H1 (cell line): ENCODE data around the gene OBP2B. TPM values are rescaled to one million over a fixed set of nuclear protein-coding genes. Genes with fewer than 3 reads are reported as not detected.

Experiments
- CTCF ChIA-PET: fragments of 300-600 bp; sonication (Branson Sonifier 250); formaldehyde crosslinking; loops from one replicate; lab custom pipeline; 2021; ENCODE audit not compliant: partially characterized antibody; lab: Charles Lee
- POLR2A ChIA-PET: fragments of 300-600 bp; sonication (Branson Sonifier 250); formaldehyde crosslinking; loops from one replicate; lab custom pipeline; 2021; ENCODE audit warnings: inconsistent platforms; ENCODE audit not compliant: partially characterized antibody; lab: Charles Lee
- DNase-seq, 2 experiments: peaks; one replicate each; pipeline versions ENCODE4 v3.0.0 to v3.0.0-alpha.2; 2010 to 2022; ENCODE audit warnings: low spot score in 2 of 2, low read depth in 1 of 2, mixed read lengths in 1 of 2
- FAIRE-seq: peaks from 2 replicates; lab custom pipeline; 2011; peaks lifted over from hg19 to GRCh38; lab: Jason Lieb, UNC
- H2AFZ ChIP-seq: 2 replicates; pipeline ENCODE4 v1.8.1; 2012; ENCODE audit warnings: low read length, inconsistent platforms
- H2AK5ac ChIP-seq: 2 replicates; pipeline ENCODE4 v1.6.1; 2013; ENCODE audit warnings: low read depth, low read length
- H2BK120ac ChIP-seq: replicated peaks from 2 replicates; pipeline ENCODE3; 2013; ENCODE audit warnings: low read depth, low read length, inconsistent platforms
- H2BK12ac ChIP-seq: 2 replicates; pipeline ENCODE4 v1.6.1; 2013; ENCODE audit warnings: low read depth, low read length
- H2BK15ac ChIP-seq: 2 replicates; pipeline ENCODE4 v1.6.1; 2013; ENCODE audit warnings: low read length
- H2BK20ac ChIP-seq: 2 replicates; pipeline ENCODE4 v1.6.1; 2013; ENCODE audit warnings: low read length
- H2BK5ac ChIP-seq: 2 replicates; pipeline ENCODE4 v1.6.1; 2013; ENCODE audit warnings: low read depth, low read length
- H3K14ac ChIP-seq: 2 replicates; pipeline ENCODE4 v1.6.1; 2013; ENCODE audit warnings: inconsistent platforms; ENCODE audit not compliant: insufficient read length
- H3K18ac ChIP-seq: 2 replicates; pipeline ENCODE4 v1.6.1; 2013; ENCODE audit warnings: low read length; ENCODE audit errors: extremely low read depth
- H3K23ac ChIP-seq: 2 replicates; pipeline ENCODE4 v1.6.1; 2013; ENCODE audit warnings: inconsistent platforms; ENCODE audit not compliant: insufficient read length
- H3K23me2 ChIP-seq: 2 replicates; pipeline ENCODE4 v1.6.1; 2013; ENCODE audit warnings: low read depth, low read length
- H3K27ac ChIP-seq: 2 replicates; pipeline ENCODE4 v1.6.1; 2011; ENCODE audit warnings: low read depth, low read length, inconsistent platforms
- H3K27me3 ChIP-seq, 4 experiments: replicated peaks in 1 of 4; 1 replicate in 1 of 4; 2 replicates in 3 of 4; pipeline versions ENCODE4 v1.6.1 to v1.8.1; 2011 to 2013; ENCODE audit warnings: low read length in 3 of 4, mild to moderate bottlenecking in 3 of 4, inconsistent platforms in 2 of 4, mixed read lengths in 2 of 4, moderate library complexity in 1 of 4; ENCODE audit not compliant: control insufficient read depth in 3 of 4, insufficient read depth in 3 of 4; ENCODE audit errors: extremely low read depth in 1 of 4
- H3K36me3 ChIP-seq, 4 experiments: 2 replicates each; pipeline versions ENCODE4 v1.6.1 to v1.8.1; 2011 to 2013; ENCODE audit warnings: mild to moderate bottlenecking in 4 of 4, low read length in 3 of 4, moderate library complexity in 2 of 4, control low read depth in 1 of 4, inconsistent platforms in 1 of 4; ENCODE audit not compliant: insufficient read depth in 4 of 4, control insufficient read depth in 2 of 4
- H3K4ac ChIP-seq: replicated peaks from 2 replicates; pipeline ENCODE3; 2013; ENCODE audit warnings: low read length, low read depth, mixed read lengths, inconsistent platforms; ENCODE audit not compliant: insufficient read length
- H3K4me1 ChIP-seq, 4 experiments: replicated peaks in 1 of 4; 1 replicate in 1 of 4; 2 replicates in 3 of 4; pipeline versions ENCODE4 v1.6.1 to v1.8.1; 2011 to 2013; ENCODE audit warnings: low read length in 3 of 4, inconsistent platforms in 2 of 4, mixed read lengths in 1 of 4; ENCODE audit not compliant: insufficient read depth in 4 of 4, control insufficient read depth in 3 of 4
- H3K4me2 ChIP-seq, 2 experiments: 2 replicates each; pipeline versions ENCODE4 v1.6.1 to v1.8.1; 2011 to 2013; ENCODE audit warnings: low read depth in 2 of 2, low read length in 2 of 2, control low read depth in 1 of 2, inconsistent platforms in 1 of 2, mild to moderate bottlenecking in 1 of 2; ENCODE audit not compliant: insufficient read depth in 1 of 2
- H3K4me3 ChIP-seq, 4 experiments: fragments of 200-600, 300-600 bp in 1 of 4; sonication (generic), shearing (Covaris generic), sonication (Bioruptor Twin) in 1 of 4; 2 replicates each; pipeline versions ENCODE4 v1.5.1 to v1.8.1; 2011 to 2016; ENCODE audit warnings: low read length in 4 of 4, low read depth in 3 of 4, control low read depth in 2 of 4, inconsistent platforms in 2 of 4, mild to moderate bottlenecking in 2 of 4, mixed read lengths in 1 of 4, moderate library complexity in 1 of 4; ENCODE audit not compliant: insufficient read depth in 2 of 4; ENCODE audit errors: extremely low read depth in 1 of 4
- H3K56ac ChIP-seq: replicated peaks from 2 replicates; pipeline ENCODE3; 2013; ENCODE audit warnings: low read depth, mild to moderate bottlenecking, mixed read lengths, low read length, inconsistent platforms; ENCODE audit not compliant: insufficient read length
- H3K79me1 ChIP-seq: 2 replicates; pipeline ENCODE4 v1.6.1; 2013; ENCODE audit warnings: low read depth, low read length, control low read depth
- H3K79me2 ChIP-seq, 2 experiments: 2 replicates each; pipeline versions ENCODE4 v1.6.1 to v1.8.1; 2012 to 2013; ENCODE audit warnings: low read length in 2 of 2, mild to moderate bottlenecking in 2 of 2, inconsistent platforms in 1 of 2; ENCODE audit not compliant: insufficient read depth in 2 of 2, control insufficient read depth in 1 of 2
- H3K9ac ChIP-seq, 4 experiments: replicated peaks in 1 of 4; 1 replicate in 1 of 4; 2 replicates in 3 of 4; pipeline versions ENCODE4 v1.6.1 to v1.8.1; 2011 to 2013; ENCODE audit warnings: low read depth in 3 of 4, low read length in 3 of 4, control low read depth in 2 of 4, mild to moderate bottlenecking in 2 of 4, moderate library complexity in 2 of 4, inconsistent platforms in 1 of 4; ENCODE audit errors: extremely low read depth in 1 of 4
- H3K9me3 ChIP-seq, 2 experiments: 2 replicates each; pipeline versions ENCODE4 v1.6.1 to v1.8.1; 2012 to 2013; ENCODE audit warnings: mild to moderate bottlenecking in 2 of 2, moderate library complexity in 2 of 2, control low read depth in 1 of 2, inconsistent platforms in 1 of 2, low read depth in 1 of 2, low read length in 1 of 2, mixed read lengths in 1 of 2; ENCODE audit not compliant: insufficient read depth in 2 of 2
- H4K20me1 ChIP-seq, 2 experiments: replicated peaks in 1 of 2; 2 replicates each; pipeline versions ENCODE3 to v1.8.1; 2011 to 2013; ENCODE audit warnings: inconsistent platforms in 2 of 2, low read length in 2 of 2, mild to moderate bottlenecking in 1 of 2; ENCODE audit not compliant: insufficient read depth in 2 of 2, control insufficient read depth in 1 of 2
- H4K5ac ChIP-seq: 2 replicates; pipeline ENCODE4 v1.6.1; 2013; ENCODE audit warnings: low read length, low read depth, mixed read lengths, inconsistent platforms; ENCODE audit not compliant: insufficient read length
- H4K8ac ChIP-seq: 2 replicates; pipeline ENCODE4 v1.8.0; 2013; ENCODE audit warnings: mild to moderate bottlenecking, moderate library complexity, low read length, inconsistent platforms; ENCODE audit not compliant: insufficient read depth; ENCODE audit errors: extremely low read depth
- H4K91ac ChIP-seq: replicated peaks from 2 replicates; pipeline ENCODE3; 2013; ENCODE audit warnings: low read length, mixed read lengths, inconsistent platforms; ENCODE audit not compliant: insufficient read length
- ATF2 ChIP-seq: IDR thresholded peaks from 2 replicates; pipeline ENCODE4 v1.6.1; 2012; ENCODE audit warnings: low read length, inconsistent platforms
- BCL11A ChIP-seq, 2 experiments: IDR thresholded peaks; one replicate each; pipeline ENCODE4 v1.6.1; 2011; ENCODE audit warnings: low read depth in 2 of 2, low read length in 2 of 2, mild to moderate bottlenecking in 2 of 2
- GTF2F1 ChIP-seq: IDR thresholded peaks from 2 replicates; pipeline ENCODE4 v1.6.1; 2012; ENCODE audit warnings: low read depth, low read length, improper control_type of control experiment, borderline replicate concordance
- MAX ChIP-seq: IDR thresholded peaks from 2 replicates; pipeline ENCODE4 v1.6.1; 2012; ENCODE audit warnings: inconsistent platforms
- POLR2AphosphoS5 ChIP-seq: IDR thresholded peaks from 2 replicates; pipeline ENCODE4 v1.6.1; 2011; ENCODE audit warnings: low read depth, low read length
- RAD21 ChIP-seq, 2 experiments: IDR thresholded peaks in 1 of 2; conservative IDR thresholded peaks in 1 of 2; 2 replicates each; pipeline ENCODE4 v1.6.1; 2011; ENCODE audit warnings: low read depth in 2 of 2, low read length in 2 of 2, improper control_type of control experiment in 1 of 2, inconsistent platforms in 1 of 2, mild to moderate bottlenecking in 1 of 2, moderate library complexity in 1 of 2
- SUZ12 ChIP-seq: fragments of 200-600 bp; sonication (generic); IDR thresholded peaks from 2 replicates; pipeline ENCODE4 v1.6.1; 2012; ENCODE audit warnings: mild to moderate bottlenecking, inconsistent platforms, low read length, moderate library complexity, mixed read lengths
- WGBS, 2 experiments: shearing (Covaris generic) in 1 of 2; methylation state at CpG; one replicate each; pipeline versions ENCODE4 v1.1.6 to v1.1.7; 2013 to 2015; ENCODE audit warnings: low lambda C conversion rate in 2 of 2, mixed read lengths in 2 of 2, inconsistent platforms in 1 of 2, low coverage in 1 of 2, missing lambda C conversion rate in 1 of 2; ENCODE audit not compliant: insufficient replicate concordance in 2 of 2, insufficient coverage in 1 of 2, insufficient read length in 1 of 2; ENCODE audit errors: extremely low coverage in 1 of 2, missing lambda C conversion rate in 1 of 2; 5-methylcytosine and 5-hydroxymethylcytosine counted together
- polyA plus RNA-seq, 7 experiments: library from polyadenylated mRNA; depleted of rRNA in 3 of 7; stranded (reverse) in 5 of 7; unstranded in 2 of 7; fragments of >200 nt in 5 of 7; fragments of 200-250 nt in 2 of 7; gene quantifications; 1 replicate in 5 of 7; 2 replicates in 1 of 7; 4 replicates in 1 of 7; pipeline versions ENCODE4 v1.2.1 to v1.2.3, GENCODE V29; 2011 to 2013; ENCODE audit warnings: missing spikeins in 2 of 7, mixed read lengths in 2 of 7
- total RNA-seq: library from RNA; stranded (reverse); fragmentation: NEBNext Ultra II Directional; extraction: Animal tissue kit (Norgen Biotek cat#: 25700); gene quantifications from 2 replicates; pipeline ENCODE4 v1.2.1, GENCODE V29; 2021

The OBP2B gene
- total and polyA plus RNA-seq, 2 of the 8 experiments (the other 6 are each of a cell fraction or from before 2014, with no cell fraction given) = not detected

GRCh38 chr9:133230093-133230492 is 21.0 kb upstream of the OBP2B start:
- H3K56ac ChIP-seq = no peak overlapping the region
- no peak overlapping the region for H2BK15ac ChIP-seq
- H4K8ac ChIP-seq = no peak overlapping the region
- H2AFZ ChIP-seq = no peak overlapping the region
- no peaks in the 10 kb centered on the region for H3K79me1 ChIP-seq
- H3K4me2 ChIP-seq = no peak overlapping the region
- FAIRE-seq (no peak), DNase-seq (peak in 1 of 2 experiments; percentile 0)
- H3K9ac ChIP-seq = no peak overlapping the region
- no peak overlapping the region for H3K18ac ChIP-seq
- no peak overlapping the region for H3K14ac ChIP-seq
- WGBS, 2 experiments = 85% methylated on average over 5 of the region's 5 CpGs; no CpG with 5 or more reads in 1 of the 2 experiments
- no peak overlapping the region for H4K5ac ChIP-seq
- TF ChIP-seq ATF2 (no peak), MAX (no peak), SUZ12 (no peak), POLR2AphosphoS5 (no peak), BCL11A (IDR thresholded peaks at IDR 0.05; ENCODE audit: low read depth in 2 of 2, low read length in 2 of 2) (no peak), RAD21 (IDR thresholded peaks at IDR 0.05 in 1 of 2, conservative IDR thresholded peaks at IDR 0.05 in 1 of 2; ENCODE audit: low read depth in 2 of 2, low read length in 2 of 2) (no peak), GTF2F1 (no peak)
- no peak overlapping the region for H4K91ac ChIP-seq
- CTCF ChIA-PET = interaction anchor here (0.6 to 1.3 kb wide), 3 partner anchors 9 to 552 kb away, joined by 3 to 4 read pairs (median 3); no protein-coding TSS in a partner anchor
- peaks cover 0 to 2% of the 10 kb centered on the region in 2 experiments; a peak in 1 of 4 replicates for H3K9me3 ChIP-seq
- H2BK12ac ChIP-seq = no peak overlapping the region
- peaks cover 0 to 1% of the 10 kb centered on the region in 2 experiments for H4K20me1 ChIP-seq
- H3K27ac ChIP-seq = no peak overlapping the region
- H3K23me2 ChIP-seq = no peaks in the 10 kb centered on the region; the same call in 1 of the 2 replicates
- no peaks in the 10 kb centered on the region for H3K79me2 ChIP-seq
- no peak overlapping the region for H3K4ac ChIP-seq
- no peak overlapping the region for H3K4me3 ChIP-seq
- H2BK5ac ChIP-seq = no peak overlapping the region
- no peak overlapping the region for H2BK120ac ChIP-seq
- no peaks in the 10 kb centered on the region; a peak in 1 of 7 replicates for H3K27me3 ChIP-seq
- no peaks in the 10 kb centered on the region for H3K4me1 ChIP-seq
- H2AK5ac ChIP-seq = no peak overlapping the region
- no peaks in the 10 kb centered on the region for H3K36me3 ChIP-seq
- no peak overlapping the region for H3K23ac ChIP-seq
- H2BK20ac ChIP-seq = no peak overlapping the region
- POLR2A ChIA-PET = no interaction called here
